ENCODE results near the gene CHRM1. TPM values are rescaled to one million over a fixed set of nuclear protein-coding genes. Genes with fewer than 3 reads are reported as not detected.

Gene CHRM1
- total RNA-seq, 1 experiment from 2014 or later, result 0.10 TPM

GRCh38 chr11:62905927-62906531 is 15.1 kb downstream of the CHRM1 start:
- H3K9me3 ChIP-seq (ENCODE audit: control insufficient read depth in 1 of 2, insufficient read depth in 1 of 2, low read depth in 1 of 2, low read length in 2 of 2), result no peaks in the 10 kb centered on the region

More at GRCh38 chr11:62905927-62906531, 15.1 kb downstream of the CHRM1 start:
- intact Hi-C loops (cut with micrococcal nuclease), result loop anchor here (1.0 to 2.0 kb wide), 4 partner anchors 114 to 307 kb away; no protein-coding TSS in a partner anchor
- Histone ChIP-seq H4K20me1 (ENCODE audit: insufficient read depth) (no peaks in the 10 kb centered on the region), H3K9ac (ENCODE audit: low read length) (no peak overlapping the region), H3K4me2 (ENCODE audit: low read length) (peak overlapping the region; percentile 8; the same call in 1 of the 2 replicates), H3K9me2 (ENCODE audit: insufficient read depth) (no peaks in the 10 kb centered on the region), H3K36me3 (ENCODE audit: control insufficient read depth in 1 of 2, insufficient read depth in 2 of 2, low read length in 2 of 2) (no peaks in the 10 kb centered on the region), H3K27ac (ENCODE audit: low read depth, low read length) (no peak overlapping the region), H3K27me3 (ENCODE audit: insufficient read depth, low read length) (no peaks in the 10 kb centered on the region), H3K79me2 (ENCODE audit: insufficient read depth, low read length) (no peaks in the 10 kb centered on the region), H3K4me1 (ENCODE audit: control insufficient read depth in 1 of 2, insufficient read depth in 2 of 2, low read length in 2 of 2) (peaks cover 9 to 18% of the 10 kb centered on the region in 2 experiments; a peak in 3 of 4 replicates), H2AFZ (ENCODE audit: low read depth, low read length, poor library complexity, severe bottlenecking) (peak overlapping the region; percentile 39), H3K4me3 (replicated peaks in 1 of 2; ENCODE audit: low read depth in 1 of 2, low read length in 2 of 2) (no peak overlapping the region)
- POLR2A ChIA-PET, result interaction anchor here (2.0 to 3.8 kb wide), 2 partner anchors 65 to 116 kb away, joined by 10 to 25 read pairs; no protein-coding TSS in a partner anchor
- RAD21 ChIA-PET (ENCODE audit: low non-redundant PET in 1 of 2, low total read pairs in 2 of 2, uncharacterized antibody in 2 of 2, unreplicated experiment in 2 of 2), result interaction anchor here (1.0 to 2.6 kb wide), 7 partner anchors 69 to 129 kb away, joined by 5 to 14 read pairs (median 7); no protein-coding TSS in a partner anchor
- BruUV-seq (replicated peaks), result no TSS peak
- peak; percentile 73 for DNase-seq (ENCODE audit: low read depth, low spot score)
- CTCF ChIA-PET, result interaction anchor here (0.6 to 12.2 kb wide), 29 partner anchors 9 to 730 kb away, joined by 3 to 285 read pairs (median 4); partner anchors contain the start of gene CHRM1
- TF ChIP-seq REST (IDR thresholded peaks at IDR 0.05; ENCODE audit: low read depth) (no peak), EGR1 (IDR thresholded peaks at IDR 0.05; ENCODE audit: low read depth) (no peak), SRF (IDR thresholded peaks at IDR 0.05; ENCODE audit: low read depth) (no peak), JUND (IDR thresholded peaks at IDR 0.05) (no peak), CTCF (IDR thresholded peaks at IDR 0.05 in 2 of 3, conservative IDR thresholded peaks at IDR 0.05 in 1 of 3; ENCODE audit: borderline replicate concordance in 1 of 3, insufficient read depth in 1 of 3, low read depth in 2 of 3, low read length in 2 of 3) (peak; percentile 97 to 100 (median 98)), POLR2AphosphoS5 (IDR thresholded peaks at IDR 0.05; ENCODE audit: low read depth, low read length) (no peak), EZH2 (IDR thresholded peaks at IDR 0.05) (no peak), ATF3 (IDR thresholded peaks at IDR 0.05) (no peak), ELF1 (IDR thresholded peaks at IDR 0.05; ENCODE audit: borderline replicate concordance, low read depth) (no peak), MAX (IDR thresholded peaks at IDR 0.05) (no peak), ZBTB33 (IDR thresholded peaks at IDR 0.05; ENCODE audit: extremely low read depth, insufficient replicate concordance, low read length) (no peak), POLR2A (IDR thresholded peaks at IDR 0.05; ENCODE audit: borderline replicate concordance, extremely low read depth, insufficient read depth, insufficient read length) (no peak), ZNF274 (IDR thresholded peaks at IDR 0.05; ENCODE audit: low read depth, low read length) (no peak), SP1 (IDR thresholded peaks at IDR 0.05; ENCODE audit: low read depth) (no peak), FOSL1 (IDR thresholded peaks at IDR 0.05; ENCODE audit: low read depth) (no peak), CBX3 (IDR thresholded peaks at IDR 0.05; ENCODE audit: low read depth) (no peak), EZH2phosphoT487 (IDR thresholded peaks at IDR 0.05; ENCODE audit: borderline replicate concordance) (no peak), RAD21 (IDR thresholded peaks at IDR 0.05; ENCODE audit: low read depth) (peak; percentile 98)
- ATAC-seq, result peak; percentile 86
